Measurements from ENCODE around the gene UFSP1.

The UFSP1 gene

GRCh38 chr7:100874577-100875355 is 14.7 kb downstream of the UFSP1 start, which contains the start of gene SRRT:
TSS of gene SRRT (plus strand) at chr7:100875103. CDS start at chr7:100875591, 488 bp downstream.
- Histone ChIP-seq H3K9ac (peak within 1 kb of the TSS; percentile 98), H3K27ac (peak within 1 kb of the TSS; percentile 97), H3K4me2 (peak within 1 kb of the TSS; percentile 87), H3K4me3 (peak within 1 kb of the TSS; percentile 95), H3K4me1 (peaks cover 50% of the 10 kb centered on the region), H3K27me3 (no peaks in the 10 kb centered on the region), H3K36me3 (peaks cover 86% of the 10 kb centered on the region), H4K20me1 (peaks cover 46% of the 10 kb centered on the region), H3K9me3 (no peaks in the 10 kb centered on the region)
- no peak for TF ChIP-seq Cebpa-rat (IDR thresholded peaks at IDR 0.05)

- peaks cover 80% of the 10 kb centered on the region for H3K36me3 ChIP-seq
- peak overlapping the region; percentile 97 for H3K27ac ChIP-seq
- H3K9me3 ChIP-seq = no peaks in the 10 kb centered on the region
- H3K27me3 ChIP-seq = no peaks in the 10 kb centered on the region
- peak overlapping the region; percentile 78 for H3K4me2 ChIP-seq
- H3K4me3 ChIP-seq = peak overlapping the region; percentile 95
- H4K20me1 ChIP-seq = peaks cover 41% of the 10 kb centered on the region
- H3K4me1 ChIP-seq = peaks cover 46% of the 10 kb centered on the region
- peak overlapping the region; percentile 98 for H3K9ac ChIP-seq
- TF ChIP-seq Cebpa-rat (IDR thresholded peaks at IDR 0.05) = no peak
Observed at GRCh38 chr7:100874300-100874576, 15.3 kb downstream of the UFSP1 start.

GRCh38 chr7:100873599-100874299 is 15.8 kb downstream of the UFSP1 start:
- Histone ChIP-seq H3K4me3 (no peak overlapping the region), H4K20me1 (peaks cover 36% of the 10 kb centered on the region), H3K9me3 (no peaks in the 10 kb centered on the region), H3K9ac (no peak overlapping the region), H3K4me2 (peak overlapping the region; percentile 78), H3K4me1 (peaks cover 46% of the 10 kb centered on the region), H3K27me3 (no peaks in the 10 kb centered on the region), H3K36me3 (peaks cover 78% of the 10 kb centered on the region), H3K27ac (peak overlapping the region; percentile 97)
- no peak for TF ChIP-seq Cebpa-rat (IDR thresholded peaks at IDR 0.05)

- Histone ChIP-seq H3K27ac (peak overlapping the region; percentile 98), H3K9ac (peak overlapping the region; percentile 98), H4K20me1 (no peaks in the 10 kb centered on the region), H3K4me2 (peak overlapping the region; percentile 94), H3K27me3 (no peaks in the 10 kb centered on the region), H3K9me3 (no peaks in the 10 kb centered on the region), H3K4me3 (peak overlapping the region; percentile 99), H3K36me3 (peaks cover 55% of the 10 kb centered on the region), H3K4me1 (peaks cover 57% of the 10 kb centered on the region)
- no peak for TF ChIP-seq Cebpa-rat (IDR thresholded peaks at IDR 0.05)
Observed at GRCh38 chr7:100867776-100868485, 21.6 kb downstream of the UFSP1 start.

- H3K27ac ChIP-seq = peak within 1 kb of the TSS; percentile 98
- peak within 1 kb of the TSS; percentile 98 for H3K9ac ChIP-seq
Observed at GRCh38 chr7:100867040-100867775, 22.3 kb downstream of the UFSP1 start, which contains the start of gene TRIP6. TSS of gene TRIP6 (plus strand) at chr7:100867387. CDS start at chr7:100867498, 111 bp downstream.

GRCh38 chr7:100866729-100867039 is 22.8 kb downstream of the UFSP1 start:
- peaks cover 57% of the 10 kb centered on the region for H3K4me1 ChIP-seq
- H3K36me3 ChIP-seq = peaks cover 55% of the 10 kb centered on the region
- H3K27ac ChIP-seq = peak overlapping the region; percentile 98
- no peaks in the 10 kb centered on the region for H3K9me3 ChIP-seq
- H3K4me2 ChIP-seq = peak overlapping the region; percentile 94
- H3K4me3 ChIP-seq = peak overlapping the region; percentile 99
- H4K20me1 ChIP-seq = no peaks in the 10 kb centered on the region
- no peaks in the 10 kb centered on the region for H3K27me3 ChIP-seq
- no peak for TF ChIP-seq Cebpa-rat (IDR thresholded peaks at IDR 0.05)
- peak overlapping the region; percentile 98 for H3K9ac ChIP-seq

More at GRCh38 chr7:100867040-100867775, 22.3 kb downstream of the UFSP1 start, which contains the start of gene TRIP6:
- peak within 1 kb of the TSS; percentile 94 for H3K4me2 ChIP-seq
- H3K4me3 ChIP-seq = peak within 1 kb of the TSS; percentile 99
- TF ChIP-seq Cebpa-rat (IDR thresholded peaks at IDR 0.05) = no peak
- no peaks in the 10 kb centered on the region for H4K20me1 ChIP-seq
- H3K4me1 ChIP-seq = peaks cover 57% of the 10 kb centered on the region
- H3K9me3 ChIP-seq = no peaks in the 10 kb centered on the region
- peaks cover 55% of the 10 kb centered on the region for H3K36me3 ChIP-seq
- no peaks in the 10 kb centered on the region for H3K27me3 ChIP-seq

GRCh38 chr7:100865938-100866728 is 23.4 kb downstream of the UFSP1 start:
- Histone ChIP-seq H3K9me3 (no peaks in the 10 kb centered on the region), H3K27me3 (no peaks in the 10 kb centered on the region), H3K27ac (peak overlapping the region; percentile 98), H3K9ac (peak overlapping the region; percentile 98), H3K36me3 (peaks cover 55% of the 10 kb centered on the region), H4K20me1 (peaks cover under 1% of the 10 kb centered on the region; the same call in 1 of the 2 replicates), H3K4me1 (peaks cover 60% of the 10 kb centered on the region), H3K4me2 (peak overlapping the region; percentile 94), H3K4me3 (peak overlapping the region; percentile 99)
- no peak for TF ChIP-seq Cebpa-rat (IDR thresholded peaks at IDR 0.05)

GRCh38 chr7:100865372-100865911 is 24.1 kb downstream of the UFSP1 start:
- H3K4me2 ChIP-seq = peak overlapping the region; percentile 94
- peak overlapping the region; percentile 98; the same call in 1 of the 2 replicates for H3K9ac ChIP-seq
- TF ChIP-seq Cebpa-rat (IDR thresholded peaks at IDR 0.05) = no peak
- no peaks in the 10 kb centered on the region for H3K27me3 ChIP-seq
- H3K9me3 ChIP-seq = no peaks in the 10 kb centered on the region
- H3K4me3 ChIP-seq = peak overlapping the region; percentile 99; the same call in 1 of the 2 replicates
- H3K36me3 ChIP-seq = peaks cover 55% of the 10 kb centered on the region
- peaks cover 67% of the 10 kb centered on the region for H3K4me1 ChIP-seq
- peak overlapping the region; percentile 98 for H3K27ac ChIP-seq
- peaks cover 8% of the 10 kb centered on the region for H4K20me1 ChIP-seq
